ENCODE results near the gene RAC3. TPM values are rescaled to one million over a fixed set of nuclear protein-coding genes. Genes with fewer than 3 reads are reported as not detected.
A peak's percentile ranks its signal among the peaks of the same experiment; 100 is the strongest.

The RAC3 gene
- total and polyA plus RNA-seq, 4 donors: 0.63 to 6.3 (median 3.3) TPM

- Histone ChIP-seq H3K4me1 (ENCODE audit: control insufficient read depth in 4 of 4, insufficient read depth in 4 of 4, low read length in 3 of 4) (peaks cover 17 to 64% (median 40%) of the 10 kb centered on the region in 4 donors), H3K36me3 (ENCODE audit: control insufficient read depth in 4 of 4, insufficient read depth in 3 of 4, low read depth in 1 of 4, low read length in 3 of 4) (peaks cover 0 to 5% (median 1%) of the 10 kb centered on the region in 4 donors), H3K27ac (ENCODE audit: low read depth in 1 of 2, low read length in 2 of 2) (no peak overlapping the region), H3K9me3 (ENCODE audit: control insufficient read depth in 4 of 4, low read length in 3 of 4) (no peaks in the 10 kb centered on the region), H3K4me3 (ENCODE audit: low read depth in 1 of 3, low read length in 3 of 3) (no peak overlapping the region), H3K27me3 (ENCODE audit: control insufficient read depth in 4 of 4, insufficient read depth in 4 of 4, low read length in 3 of 4) (no peaks in the 10 kb centered on the region), H3K9ac (ENCODE audit: low read depth in 1 of 2, low read length in 2 of 2) (no peak overlapping the region)
- TF ChIP-seq RXRA (IDR thresholded peaks at IDR 0.05) (no peak), FOXA1 (IDR thresholded peaks at IDR 0.05) (no peak), HNF4G (IDR thresholded peaks at IDR 0.05) (no peak), ATF3 (IDR thresholded peaks at IDR 0.05) (no peak), ZBTB33 (IDR thresholded peaks at IDR 0.05) (no peak), MAX (IDR thresholded peaks at IDR 0.05) (no peak), TAF1 (conservative IDR thresholded peaks at IDR 0.05) (no peak), GABPA (IDR thresholded peaks at IDR 0.05 in 1 of 2, conservative IDR thresholded peaks at IDR 0.05 in 1 of 2) (no peak), FOXA2 (IDR thresholded peaks at IDR 0.05) (no peak)
- WGBS: 69% methylated on average over 38 of the region's 38 CpGs
- DNase-seq (ENCODE audit: low spot score): no peak
Measured at GRCh38 chr17:82033359-82034085, 2.0 kb downstream of the RAC3 start.

- peak overlapping the region in 1 of 2 donors; percentile 8 for H3K9ac ChIP-seq (ENCODE audit: low read depth in 1 of 2, low read length in 2 of 2)
- 40% methylated on average over 23 of the region's 23 CpGs for WGBS
- H3K36me3 ChIP-seq (ENCODE audit: control insufficient read depth in 4 of 4, insufficient read depth in 3 of 4, low read depth in 1 of 4, low read length in 3 of 4): peaks cover 0 to 5% (median 1%) of the 10 kb centered on the region in 4 donors
- H3K4me3 ChIP-seq (ENCODE audit: low read depth in 1 of 3, low read length in 3 of 3): no peak overlapping the region
- H3K4me1 ChIP-seq (ENCODE audit: control insufficient read depth in 4 of 4, insufficient read depth in 4 of 4, low read length in 3 of 4): peaks cover 20 to 66% (median 44%) of the 10 kb centered on the region in 4 donors
- no peak for DNase-seq (ENCODE audit: low spot score)
- H3K9me3 ChIP-seq (ENCODE audit: control insufficient read depth in 4 of 4, low read length in 3 of 4): no peaks in the 10 kb centered on the region
- peak overlapping the region in 1 of 2 donors; percentile 50 for H3K27ac ChIP-seq (ENCODE audit: low read depth in 1 of 2, low read length in 2 of 2)
- H3K27me3 ChIP-seq (ENCODE audit: control insufficient read depth in 4 of 4, insufficient read depth in 4 of 4, low read length in 3 of 4): no peaks in the 10 kb centered on the region
- peak in 1 of 2 donors; percentile 4 for TF ChIP-seq HNF4A (conservative IDR thresholded peaks at IDR 0.05)
- peak in 1 of 2 donors; percentile 18 for TF ChIP-seq RAD21 (IDR thresholded peaks at IDR 0.05)
- TF ChIP-seq TAF1 (conservative IDR thresholded peaks at IDR 0.05): no peak
- TF ChIP-seq CTCF (IDR thresholded peaks at IDR 0.05; ENCODE audit: low read depth, low read length, missing input control): no peak
- TF ChIP-seq ATF3 (IDR thresholded peaks at IDR 0.05): no peak
- TF ChIP-seq FOXA1 (IDR thresholded peaks at IDR 0.05): no peak
- peak; percentile 12 to 37 for TF ChIP-seq RXRA (IDR thresholded peaks at IDR 0.05)
- no peak for TF ChIP-seq HNF4G (IDR thresholded peaks at IDR 0.05)
- TF ChIP-seq EGR1 (IDR thresholded peaks at IDR 0.05; ENCODE audit: low read depth in 2 of 2): no peak
- peak; percentile 52 for TF ChIP-seq SP1 (IDR thresholded peaks at IDR 0.05)
- TF ChIP-seq ZBTB33 (IDR thresholded peaks at IDR 0.05): no peak
- TF ChIP-seq REST (IDR thresholded peaks at IDR 0.05): no peak
Measured at GRCh38 chr17:82034371-82035011, 3.0 kb downstream of the RAC3 start.

Data from liver (tissue), 9 donors.